GM23338 (cell line): ENCODE data around the gene EMILIN2. TPM values are rescaled to one million over a fixed set of nuclear protein-coding genes. Genes with fewer than 3 reads are reported as not detected.

Experiments used
- ATAC-seq: fragments of 200-7000 bp; cut with Tn5 transposase; 3 replicates; pipeline ENCODE4 v1.9.1; 2020
- DNase-seq: peaks from one replicate; pipeline ENCODE4 v3.0.0-alpha.2; 2015; ENCODE audit warnings: low spot score
- H2AFZ ChIP-seq: fragments of 200-600 bp; sonication (generic); 2 replicates; pipeline ENCODE4 v1.8.0; 2016; ENCODE audit warnings: antibody characterized with exemption, mild to moderate bottlenecking, moderate library complexity
- H3F3A ChIP-seq: fragments of 200-600 bp; sonication (generic); replicated peaks from 2 replicates; pipeline ENCODE4 v1.8.0; 2017; ENCODE audit warnings: antibody characterized with exemption, mixed run types, low read depth
- H3K27ac ChIP-seq: fragments of 200-600 bp; sonication (generic); 2 replicates; pipeline ENCODE4 v1.6.1; 2016; ENCODE audit warnings: low read depth
- H3K27me3 ChIP-seq: fragments of 200-600 bp; sonication (generic); 2 replicates; pipeline ENCODE4 v1.8.0; 2016; ENCODE audit warnings: mild to moderate bottlenecking, mixed run types, moderate library complexity; ENCODE audit not compliant: insufficient read depth
- H3K36me3 ChIP-seq: fragments of 200-600 bp; sonication (generic); 2 replicates; pipeline ENCODE4 v1.8.0; 2016; ENCODE audit warnings: mild to moderate bottlenecking; ENCODE audit not compliant: insufficient read depth
- H3K4me1 ChIP-seq: fragments of 200-600 bp; sonication (generic); 2 replicates; pipeline ENCODE4 v1.8.0; 2016; ENCODE audit warnings: mild to moderate bottlenecking, moderate library complexity; ENCODE audit not compliant: insufficient read depth
- H3K4me2 ChIP-seq: fragments of 200-600 bp; sonication (generic); 2 replicates; pipeline ENCODE4 v1.7.1; 2017; ENCODE audit warnings: mixed run types
- H3K4me3 ChIP-seq: fragments of 200-600 bp; sonication (generic); 2 replicates; pipeline ENCODE4 v1.6.1; 2016; ENCODE audit warnings: mixed run types
- H3K79me2 ChIP-seq: fragments of 200-600 bp; sonication (generic); replicated peaks from 2 replicates; pipeline ENCODE4 v1.8.0; 2017; ENCODE audit warnings: mild to moderate bottlenecking; ENCODE audit not compliant: insufficient read depth
- H3K9me2 ChIP-seq: fragments of 200-600 bp; sonication (generic); 2 replicates; pipeline ENCODE4 v1.8.0; 2017; ENCODE audit not compliant: insufficient read depth
- H4K20me1 ChIP-seq: fragments of 200-600 bp; sonication (generic); replicated peaks from 2 replicates; pipeline ENCODE4 v1.8.0; 2017; ENCODE audit warnings: mild to moderate bottlenecking; ENCODE audit not compliant: insufficient read depth
- H3K27ac Mint-ChIP-seq: 2 replicates; pipeline ENCODE4 v1.8.0; 2020; ENCODE audit warnings: inconsistent platforms, mild to moderate bottlenecking, moderate library complexity, mixed read lengths
- H3K27me3 Mint-ChIP-seq: 3 replicates; pipeline ENCODE4 v1.8.0; 2022; ENCODE audit warnings: low read depth, mild to moderate bottlenecking, moderate library complexity, mixed read lengths, inconsistent platforms; ENCODE audit not compliant: insufficient read depth, poor library complexity
- H3K36me3 Mint-ChIP-seq: 3 replicates; pipeline ENCODE4 v1.8.0; 2021; ENCODE audit warnings: low read depth, mild to moderate bottlenecking, inconsistent platforms, moderate library complexity, mixed read lengths
- H3K4me1 Mint-ChIP-seq: 3 replicates; pipeline ENCODE4 v1.8.0; 2020; ENCODE audit warnings: mild to moderate bottlenecking, inconsistent platforms, mixed read lengths
- H3K4me3 Mint-ChIP-seq: 3 replicates; pipeline ENCODE4 v1.8.0; 2021; ENCODE audit warnings: moderate library complexity, mild to moderate bottlenecking, inconsistent platforms, mixed read lengths
- H3K9me3 Mint-ChIP-seq: 3 replicates; pipeline ENCODE4 v1.8.0; 2020; ENCODE audit warnings: moderate library complexity, mild to moderate bottlenecking, inconsistent platforms, mixed read lengths
- CTCF ChIP-seq, 2 experiments: fragments of 200-600 bp in 1 of 2; sonication (generic) in 1 of 2; conservative IDR thresholded peaks; 2 replicates each; pipeline versions ENCODE4 v1.5.1 to v1.6.1; 2016 to 2017; ENCODE audit warnings: antibody characterized with exemption in 2 of 2, low read depth in 2 of 2, mild to moderate bottlenecking in 2 of 2, moderate library complexity in 1 of 2
- EZH2 ChIP-seq: fragments of 200-600 bp; sonication (generic); IDR thresholded peaks from one replicate; pipeline ENCODE4 v1.8.0; 2017; ENCODE audit warnings: antibody characterized with exemption, mild to moderate bottlenecking, low read depth; ENCODE audit not compliant: unreplicated experiment
- EZH2phosphoT487 ChIP-seq: fragments of 200-600 bp; sonication (generic); IDR thresholded peaks from one replicate; pipeline ENCODE4 v1.8.1; 2018; ENCODE audit warnings: antibody characterized with exemption; ENCODE audit not compliant: unreplicated experiment
- JUNB ChIP-seq: IDR thresholded peaks from one replicate; pipeline ENCODE4 v1.6.1; 2016; ENCODE audit warnings: antibody characterized with exemption; ENCODE audit not compliant: unreplicated experiment
- polyA plus RNA-seq: library from polyadenylated mRNA; unstranded; fragments of >200 nt; fragmentation: Nextera tagmentation; extraction: Ambion mirVana; gene quantifications from 2 replicates; pipeline ENCODE4 v1.2.1, GENCODE V29; 2016
- total RNA-seq: library from RNA; depleted of rRNA; stranded (reverse); fragments of >200 nt; shearing (Covaris generic); gene quantifications from 2 replicates; pipeline ENCODE4 v1.2.3, GENCODE V29; 2014
- TF ChIP-seq, protein P1 (sequence below): fragments of 250-450 bp; sonication (Bioruptor Pico); IDR thresholded peaks from 2 replicates; pipeline ENCODE4 v1.5.0; 2020; ENCODE audit warnings: mild to moderate bottlenecking, moderate library complexity

EMILIN2 gene
- total and polyA plus RNA-seq, 2 experiments from 2014 or later: 3.0 to 11.6 TPM

- Mint-ChIP-seq H3K27me3 (no peaks in the 10 kb centered on the region), H3K4me3 (no peak overlapping the region), H3K36me3 (peaks cover 19% of the 10 kb centered on the region), H3K4me1 (peaks cover 6% of the 10 kb centered on the region; the same call in 1 of the 3 replicates), H3K27ac (no peak overlapping the region), H3K9me3 (no peaks in the 10 kb centered on the region)
- H3K36me3 ChIP-seq: no peaks in the 10 kb centered on the region
- H3K4me2 ChIP-seq: no peak overlapping the region
- no peaks in the 10 kb centered on the region for H3K9me2 ChIP-seq
- no peaks in the 10 kb centered on the region for H3F3A ChIP-seq
- H3K27ac ChIP-seq: no peak overlapping the region
- H3K27me3 ChIP-seq: no peaks in the 10 kb centered on the region
- H3K4me1 ChIP-seq: no peaks in the 10 kb centered on the region
- H4K20me1 ChIP-seq: no peaks in the 10 kb centered on the region
- H2AFZ ChIP-seq: no peak overlapping the region
- ATAC-seq (peak; percentile 75), DNase-seq (peak; percentile 57)
- H3K79me2 ChIP-seq: no peaks in the 10 kb centered on the region
- no peak overlapping the region for H3K4me3 ChIP-seq
- TF ChIP-seq CTCF (conservative IDR thresholded peaks at IDR 0.05; ENCODE audit: low read depth in 2 of 2) (peak; percentile 38 to 56; a peak in 3 of 4 replicates), EZH2phosphoT487 (no peak), JUNB (no peak)
- TF ChIP-seq, protein P1, sequence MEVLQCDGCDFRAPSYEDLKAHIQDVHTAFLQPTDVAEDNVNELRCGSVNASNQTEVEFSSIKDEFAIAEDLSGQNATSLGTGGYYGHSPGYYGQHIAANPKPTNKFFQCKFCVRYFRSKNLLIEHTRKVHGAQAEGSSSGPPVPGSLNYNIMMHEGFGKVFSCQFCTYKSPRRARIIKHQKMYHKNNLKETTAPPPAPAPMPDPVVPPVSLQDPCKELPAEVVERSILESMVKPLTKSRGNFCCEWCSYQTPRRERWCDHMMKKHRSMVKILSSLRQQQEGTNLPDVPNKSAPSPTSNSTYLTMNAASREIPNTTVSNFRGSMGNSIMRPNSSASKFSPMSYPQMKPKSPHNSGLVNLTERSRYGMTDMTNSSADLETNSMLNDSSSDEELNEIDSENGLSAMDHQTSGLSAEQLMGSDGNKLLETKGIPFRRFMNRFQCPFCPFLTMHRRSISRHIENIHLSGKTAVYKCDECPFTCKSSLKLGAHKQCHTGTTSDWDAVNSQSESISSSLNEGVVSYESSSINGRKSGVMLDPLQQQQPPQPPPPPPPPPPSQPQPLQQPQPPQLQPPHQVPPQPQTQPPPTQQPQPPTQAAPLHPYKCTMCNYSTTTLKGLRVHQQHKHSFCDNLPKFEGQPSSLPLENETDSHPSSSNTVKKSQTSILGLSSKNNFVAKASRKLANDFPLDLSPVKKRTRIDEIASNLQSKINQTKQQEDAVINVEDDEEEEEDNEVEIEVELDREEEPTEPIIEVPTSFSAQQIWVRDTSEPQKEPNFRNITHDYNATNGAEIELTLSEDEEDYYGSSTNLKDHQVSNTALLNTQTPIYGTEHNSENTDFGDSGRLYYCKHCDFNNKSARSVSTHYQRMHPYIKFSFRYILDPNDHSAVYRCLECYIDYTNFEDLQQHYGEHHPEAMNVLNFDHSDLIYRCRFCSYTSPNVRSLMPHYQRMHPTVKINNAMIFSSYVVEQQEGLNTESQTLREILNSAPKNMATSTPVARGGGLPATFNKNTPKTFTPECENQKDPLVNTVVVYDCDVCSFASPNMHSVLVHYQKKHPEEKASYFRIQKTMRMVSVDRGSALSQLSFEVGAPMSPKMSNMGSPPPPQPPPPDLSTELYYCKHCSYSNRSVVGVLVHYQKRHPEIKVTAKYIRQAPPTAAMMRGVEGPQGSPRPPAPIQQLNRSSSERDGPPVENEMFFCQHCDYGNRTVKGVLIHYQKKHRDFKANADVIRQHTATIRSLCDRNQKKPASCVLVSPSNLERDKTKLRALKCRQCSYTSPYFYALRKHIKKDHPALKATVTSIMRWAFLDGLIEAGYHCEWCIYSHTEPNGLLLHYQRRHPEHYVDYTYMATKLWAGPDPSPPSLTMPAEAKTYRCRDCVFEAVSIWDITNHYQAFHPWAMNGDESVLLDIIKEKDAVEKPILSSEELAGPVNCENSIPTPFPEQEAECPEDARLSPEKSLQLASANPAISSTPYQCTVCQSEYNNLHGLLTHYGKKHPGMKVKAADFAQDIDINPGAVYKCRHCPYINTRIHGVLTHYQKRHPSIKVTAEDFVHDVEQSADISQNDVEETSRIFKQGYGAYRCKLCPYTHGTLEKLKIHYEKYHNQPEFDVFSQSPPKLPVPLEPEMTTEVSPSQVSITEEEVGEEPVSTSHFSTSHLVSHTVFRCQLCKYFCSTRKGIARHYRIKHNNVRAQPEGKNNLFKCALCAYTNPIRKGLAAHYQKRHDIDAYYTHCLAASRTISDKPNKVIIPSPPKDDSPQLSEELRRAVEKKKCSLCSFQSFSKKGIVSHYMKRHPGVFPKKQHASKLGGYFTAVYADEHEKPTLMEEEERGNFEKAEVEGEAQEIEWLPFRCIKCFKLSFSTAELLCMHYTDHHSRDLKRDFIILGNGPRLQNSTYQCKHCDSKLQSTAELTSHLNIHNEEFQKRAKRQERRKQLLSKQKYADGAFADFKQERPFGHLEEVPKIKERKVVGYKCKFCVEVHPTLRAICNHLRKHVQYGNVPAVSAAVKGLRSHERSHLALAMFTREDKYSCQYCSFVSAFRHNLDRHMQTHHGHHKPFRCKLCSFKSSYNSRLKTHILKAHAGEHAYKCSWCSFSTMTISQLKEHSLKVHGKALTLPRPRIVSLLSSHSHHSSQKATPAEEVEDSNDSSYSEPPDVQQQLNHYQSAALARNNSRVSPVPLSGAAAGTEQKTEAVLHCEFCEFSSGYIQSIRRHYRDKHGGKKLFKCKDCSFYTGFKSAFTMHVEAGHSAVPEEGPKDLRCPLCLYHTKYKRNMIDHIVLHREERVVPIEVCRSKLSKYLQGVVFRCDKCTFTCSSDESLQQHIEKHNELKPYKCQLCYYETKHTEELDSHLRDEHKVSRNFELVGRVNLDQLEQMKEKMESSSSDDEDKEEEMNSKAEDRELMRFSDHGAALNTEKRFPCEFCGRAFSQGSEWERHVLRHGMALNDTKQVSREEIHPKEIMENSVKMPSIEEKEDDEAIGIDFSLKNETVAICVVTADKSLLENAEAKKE (CRISPR knock-in tag): no peak
These were observed 101.2 kb downstream of the EMILIN2 start for GRCh38 chr18:2948038-2948437.

DNA sequence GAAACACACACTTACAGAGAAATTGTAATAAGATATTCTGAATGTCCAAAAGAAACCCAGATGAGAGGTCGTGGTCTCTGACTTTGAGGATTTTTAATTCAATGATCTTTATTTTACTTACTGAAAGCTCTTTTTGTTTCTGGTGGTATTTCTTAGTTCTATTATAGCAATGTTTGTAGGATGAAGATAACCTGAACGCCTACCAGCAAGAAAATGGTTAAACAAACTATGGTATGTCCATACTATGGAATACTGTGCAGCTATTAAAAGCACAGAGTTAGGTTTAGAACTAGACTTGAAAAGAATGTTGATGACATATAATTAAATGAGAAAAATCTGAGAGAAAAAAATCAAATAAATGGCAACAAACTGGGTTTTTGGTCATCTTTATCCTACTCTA is 105.8 kb downstream of the EMILIN2 start:
- no peaks in the 10 kb centered on the region for H3K27me3 Mint-ChIP-seq
- Histone ChIP-seq H3K9me2 (no peaks in the 10 kb centered on the region), H3K4me2 (no peak overlapping the region), H4K20me1 (no peaks in the 10 kb centered on the region), H3K27ac (no peak overlapping the region), H3K79me2 (no peaks in the 10 kb centered on the region), H2AFZ (no peak overlapping the region), H3K36me3 (no peaks in the 10 kb centered on the region), H3K4me3 (no peak overlapping the region), H3K27me3 (no peaks in the 10 kb centered on the region), H3F3A (no peaks in the 10 kb centered on the region), H3K4me1 (no peaks in the 10 kb centered on the region)
- H3K27ac Mint-ChIP-seq: no peak overlapping the region
- no peak overlapping the region for H3K4me3 Mint-ChIP-seq
- H3K9me3 Mint-ChIP-seq: no peaks in the 10 kb centered on the region
- TF ChIP-seq EZH2 (no peak), JUNB (no peak)
- ATAC-seq: no peak
- no peaks in the 10 kb centered on the region for H3K4me1 Mint-ChIP-seq
- no peak for DNase-seq
- H3K36me3 Mint-ChIP-seq: peaks cover 46% of the 10 kb centered on the region
